Mammary epithelial cell (primary cell): ENCODE results near the gene CANX.

Experiments used
- EZH2 ChIP-seq: IDR thresholded peaks from 2 replicates; pipeline ENCODE4 v1.6.1; 2012; ENCODE audit warnings: low read length, inconsistent platforms, borderline replicate concordance
- TF ChIP-seq, protein P1 (sequence below), 2 donors: IDR thresholded peaks in 1 of 2; conservative IDR thresholded peaks in 1 of 2; 2 replicates each; pipeline ENCODE4 v1.5.1; 2011 to 2012; ENCODE audit warnings: inconsistent platforms in 2 of 2, low read length in 2 of 2, mild to moderate bottlenecking in 2 of 2, control low read depth in 1 of 2, low read depth in 1 of 2; ENCODE audit not compliant: insufficient read depth in 1 of 2; ENCODE audit errors: extremely low read depth in 1 of 2

DNA sequence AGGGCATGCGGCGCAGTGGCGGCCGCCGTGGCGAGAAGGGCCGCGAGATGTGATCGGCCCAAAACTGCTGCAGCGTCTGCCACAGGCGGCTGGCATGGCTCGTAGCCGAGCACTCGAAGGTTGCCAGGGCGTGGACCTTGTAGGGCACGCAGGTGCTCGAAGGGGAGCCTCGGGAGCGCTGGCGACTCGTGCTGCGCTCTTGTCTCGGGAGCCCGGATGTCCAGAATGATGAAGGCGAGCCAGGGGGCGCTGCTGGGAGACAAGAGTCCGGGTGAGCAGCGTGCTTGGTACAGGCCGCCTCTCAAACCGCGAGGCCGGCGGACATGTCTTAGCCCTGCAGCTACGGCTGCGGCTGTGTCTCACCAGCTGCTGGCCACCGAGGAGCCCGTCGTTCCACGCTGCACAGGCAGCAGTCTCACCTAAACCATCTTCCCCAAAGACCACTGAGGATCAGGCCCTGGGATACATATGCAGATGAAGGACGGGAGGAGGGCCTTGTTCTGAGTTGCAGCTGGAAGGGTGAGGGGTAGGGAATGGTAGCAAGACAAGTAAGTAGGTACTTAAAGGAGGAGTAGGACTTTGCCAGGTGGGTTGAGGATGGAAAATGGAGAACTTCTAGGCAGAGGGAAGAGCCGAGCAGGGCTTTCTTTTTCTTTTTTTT is 19.6 kb upstream of the CANX start:
- TF ChIP-seq EZH2: no peak
- TF ChIP-seq, protein P1, sequence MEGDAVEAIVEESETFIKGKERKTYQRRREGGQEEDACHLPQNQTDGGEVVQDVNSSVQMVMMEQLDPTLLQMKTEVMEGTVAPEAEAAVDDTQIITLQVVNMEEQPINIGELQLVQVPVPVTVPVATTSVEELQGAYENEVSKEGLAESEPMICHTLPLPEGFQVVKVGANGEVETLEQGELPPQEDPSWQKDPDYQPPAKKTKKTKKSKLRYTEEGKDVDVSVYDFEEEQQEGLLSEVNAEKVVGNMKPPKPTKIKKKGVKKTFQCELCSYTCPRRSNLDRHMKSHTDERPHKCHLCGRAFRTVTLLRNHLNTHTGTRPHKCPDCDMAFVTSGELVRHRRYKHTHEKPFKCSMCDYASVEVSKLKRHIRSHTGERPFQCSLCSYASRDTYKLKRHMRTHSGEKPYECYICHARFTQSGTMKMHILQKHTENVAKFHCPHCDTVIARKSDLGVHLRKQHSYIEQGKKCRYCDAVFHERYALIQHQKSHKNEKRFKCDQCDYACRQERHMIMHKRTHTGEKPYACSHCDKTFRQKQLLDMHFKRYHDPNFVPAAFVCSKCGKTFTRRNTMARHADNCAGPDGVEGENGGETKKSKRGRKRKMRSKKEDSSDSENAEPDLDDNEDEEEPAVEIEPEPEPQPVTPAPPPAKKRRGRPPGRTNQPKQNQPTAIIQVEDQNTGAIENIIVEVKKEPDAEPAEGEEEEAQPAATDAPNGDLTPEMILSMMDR (conservative IDR thresholded peaks at IDR 0.05 in 1 of 2, IDR thresholded peaks at IDR 0.05 in 1 of 2; ENCODE audit: extremely low read depth in 1 of 2, insufficient read depth in 1 of 2, low read depth in 1 of 2, low read length in 2 of 2): peak in 1 of 2 donors; percentile 27
